DOHH2 (cell line): ENCODE results near the gene FBXO10.

Source experiments
- EZH2phosphoT487 ChIP-seq: fragments of 200-600 bp; sonication (generic); IDR thresholded peaks from 2 replicates; pipeline ENCODE4 v1.6.1; 2017; ENCODE audit warnings: borderline replicate concordance, mild to moderate bottlenecking, antibody characterized with exemption, low read length, moderate library complexity, mixed read lengths
- TF ChIP-seq, protein P1 (sequence below): fragments of 200-600 bp; sonication (generic); IDR thresholded peaks from one replicate; pipeline ENCODE4 v1.5.1; 2014; ENCODE audit warnings: antibody characterized with exemption, mild to moderate bottlenecking, low read depth, low read length; ENCODE audit not compliant: poor library complexity, severe bottlenecking

DNA sequence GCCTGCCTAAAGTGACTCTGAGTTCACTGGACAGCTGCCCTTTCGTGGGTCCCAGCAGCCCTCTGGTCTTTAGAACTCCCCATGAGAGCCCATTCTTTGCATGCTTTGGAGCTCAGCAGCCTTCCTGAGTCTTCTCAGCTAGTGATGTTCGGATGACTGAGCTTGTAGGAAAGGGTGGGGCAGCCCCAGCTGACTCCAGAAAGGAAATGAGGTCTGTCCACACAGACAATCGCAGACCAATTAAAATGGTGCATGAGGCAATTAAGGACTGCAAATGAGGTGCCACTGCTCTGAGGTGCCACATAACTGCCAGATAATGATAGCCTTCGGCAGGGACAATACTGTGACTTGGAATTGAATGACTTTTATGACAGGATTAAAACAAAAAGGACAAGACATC, 41.7 kb upstream of the FBXO10 start:
- TF ChIP-seq, protein P1, sequence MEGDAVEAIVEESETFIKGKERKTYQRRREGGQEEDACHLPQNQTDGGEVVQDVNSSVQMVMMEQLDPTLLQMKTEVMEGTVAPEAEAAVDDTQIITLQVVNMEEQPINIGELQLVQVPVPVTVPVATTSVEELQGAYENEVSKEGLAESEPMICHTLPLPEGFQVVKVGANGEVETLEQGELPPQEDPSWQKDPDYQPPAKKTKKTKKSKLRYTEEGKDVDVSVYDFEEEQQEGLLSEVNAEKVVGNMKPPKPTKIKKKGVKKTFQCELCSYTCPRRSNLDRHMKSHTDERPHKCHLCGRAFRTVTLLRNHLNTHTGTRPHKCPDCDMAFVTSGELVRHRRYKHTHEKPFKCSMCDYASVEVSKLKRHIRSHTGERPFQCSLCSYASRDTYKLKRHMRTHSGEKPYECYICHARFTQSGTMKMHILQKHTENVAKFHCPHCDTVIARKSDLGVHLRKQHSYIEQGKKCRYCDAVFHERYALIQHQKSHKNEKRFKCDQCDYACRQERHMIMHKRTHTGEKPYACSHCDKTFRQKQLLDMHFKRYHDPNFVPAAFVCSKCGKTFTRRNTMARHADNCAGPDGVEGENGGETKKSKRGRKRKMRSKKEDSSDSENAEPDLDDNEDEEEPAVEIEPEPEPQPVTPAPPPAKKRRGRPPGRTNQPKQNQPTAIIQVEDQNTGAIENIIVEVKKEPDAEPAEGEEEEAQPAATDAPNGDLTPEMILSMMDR = no peak
- TF ChIP-seq EZH2phosphoT487 = no peak
